HUES48 (cell line): Measurements from ENCODE around the gene PTPRN2.

Experiments used
- H3K27ac ChIP-seq: one replicate; pipeline ENCODE4 v1.7.0; 2013; ENCODE audit warnings: low read depth, low read length, inconsistent platforms
- H3K27me3 ChIP-seq: 2 replicates; pipeline ENCODE4 v1.6.1; 2013; ENCODE audit warnings: mild to moderate bottlenecking, low read length; ENCODE audit not compliant: control insufficient read depth, insufficient read depth
- H3K36me3 ChIP-seq: 2 replicates; pipeline ENCODE4 v1.6.1; 2013; ENCODE audit warnings: low read length; ENCODE audit not compliant: control insufficient read depth, insufficient read depth
- H3K4me1 ChIP-seq: 2 replicates; pipeline ENCODE4 v1.6.1; 2013; ENCODE audit warnings: mild to moderate bottlenecking, low read length; ENCODE audit not compliant: control insufficient read depth, insufficient read depth
- H3K4me3 ChIP-seq: 2 replicates; pipeline ENCODE4 v1.5.1; 2013; ENCODE audit warnings: mild to moderate bottlenecking, low read depth, low read length
- H3K9ac ChIP-seq: 2 replicates; pipeline ENCODE4 v1.6.1; 2013; ENCODE audit warnings: mild to moderate bottlenecking, low read depth, low read length, moderate library complexity
- H3K9me3 ChIP-seq: 2 replicates; pipeline ENCODE4 v1.6.1; 2013; ENCODE audit warnings: low read length; ENCODE audit not compliant: control insufficient read depth, insufficient read depth

PTPRN2 gene

DNA sequence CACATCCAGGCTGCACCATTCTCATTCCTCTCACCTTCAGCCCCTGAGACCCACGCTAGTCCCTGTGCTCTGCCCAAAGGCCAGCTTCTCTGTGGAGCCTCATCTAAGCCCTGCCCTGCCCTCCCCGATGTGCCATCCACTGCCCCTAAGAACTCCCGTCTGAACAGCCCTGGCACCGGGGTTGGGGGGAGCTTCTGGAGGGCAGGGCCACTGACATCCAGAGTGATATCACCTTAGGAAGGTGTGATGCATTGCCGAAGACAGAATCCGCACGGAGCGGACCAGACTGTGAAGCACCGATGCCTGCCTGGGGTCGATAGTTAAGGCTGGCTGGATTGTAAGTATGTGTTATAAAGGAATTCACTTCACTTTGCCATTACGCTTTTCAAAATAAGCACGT is 511.0 kb downstream of the PTPRN2 start:
- no peaks in the 10 kb centered on the region for H3K27me3 ChIP-seq

DNA sequence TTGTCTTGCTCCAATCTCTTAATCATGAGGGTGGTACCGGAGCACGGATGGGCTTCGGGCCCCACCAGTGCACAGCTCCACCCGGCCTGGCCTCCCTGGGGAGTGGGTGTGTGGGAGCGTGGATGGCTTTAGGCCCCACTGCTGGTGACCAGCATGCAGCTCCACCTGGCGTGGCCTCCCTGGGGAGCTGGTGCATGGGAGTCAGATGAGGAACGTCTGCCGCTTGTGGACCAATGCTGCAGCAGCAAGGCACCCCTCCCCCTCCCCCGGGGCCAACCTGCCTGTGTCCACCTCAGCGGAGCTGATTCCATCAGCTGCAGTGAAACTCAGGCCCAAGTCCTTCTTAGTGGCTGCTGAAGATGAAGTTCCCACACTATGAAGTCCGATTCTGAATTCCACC is 511.4 kb downstream of the PTPRN2 start:
- Histone ChIP-seq H3K27me3 (no peaks in the 10 kb centered on the region), H3K4me3 (no peak overlapping the region), H3K4me1 (no peaks in the 10 kb centered on the region), H3K36me3 (no peaks in the 10 kb centered on the region), H3K27ac (no peak overlapping the region), H3K9ac (no peak overlapping the region), H3K9me3 (peaks cover 81% of the 10 kb centered on the region)

More for the DNA sequence above, 511.0 kb downstream of the PTPRN2 start:
- no peak overlapping the region for H3K9ac ChIP-seq
- peaks cover 81% of the 10 kb centered on the region for H3K9me3 ChIP-seq
- H3K4me3 ChIP-seq, result no peak overlapping the region
- H3K36me3 ChIP-seq, result no peaks in the 10 kb centered on the region
- no peak overlapping the region for H3K27ac ChIP-seq
- no peaks in the 10 kb centered on the region for H3K4me1 ChIP-seq

DNA sequence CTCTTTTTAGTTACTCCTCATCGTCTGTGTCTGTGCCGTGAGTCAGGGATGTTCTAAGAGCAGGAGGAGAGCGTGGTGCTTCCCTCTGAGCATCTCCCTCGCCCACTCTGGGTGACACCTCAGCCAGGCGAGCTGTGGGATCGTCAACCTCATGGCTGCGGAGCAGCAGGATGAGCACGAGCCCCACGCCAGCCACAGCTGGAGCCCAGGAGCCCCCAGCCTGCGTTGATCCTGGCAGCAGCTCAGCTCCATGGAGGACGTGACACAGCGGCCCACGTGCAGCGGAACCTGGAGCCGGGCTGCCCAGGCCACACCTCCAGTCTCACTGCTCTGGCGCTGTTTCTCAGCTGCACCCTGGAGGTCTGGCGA is 512.0 kb downstream of the PTPRN2 start:
- H3K9ac ChIP-seq, result no peak overlapping the region
- H3K27me3 ChIP-seq, result no peaks in the 10 kb centered on the region
- H3K36me3 ChIP-seq, result no peaks in the 10 kb centered on the region
- no peak overlapping the region for H3K4me3 ChIP-seq
- H3K4me1 ChIP-seq, result no peaks in the 10 kb centered on the region
- peaks cover 79% of the 10 kb centered on the region for H3K9me3 ChIP-seq
- H3K27ac ChIP-seq, result no peak overlapping the region

DNA sequence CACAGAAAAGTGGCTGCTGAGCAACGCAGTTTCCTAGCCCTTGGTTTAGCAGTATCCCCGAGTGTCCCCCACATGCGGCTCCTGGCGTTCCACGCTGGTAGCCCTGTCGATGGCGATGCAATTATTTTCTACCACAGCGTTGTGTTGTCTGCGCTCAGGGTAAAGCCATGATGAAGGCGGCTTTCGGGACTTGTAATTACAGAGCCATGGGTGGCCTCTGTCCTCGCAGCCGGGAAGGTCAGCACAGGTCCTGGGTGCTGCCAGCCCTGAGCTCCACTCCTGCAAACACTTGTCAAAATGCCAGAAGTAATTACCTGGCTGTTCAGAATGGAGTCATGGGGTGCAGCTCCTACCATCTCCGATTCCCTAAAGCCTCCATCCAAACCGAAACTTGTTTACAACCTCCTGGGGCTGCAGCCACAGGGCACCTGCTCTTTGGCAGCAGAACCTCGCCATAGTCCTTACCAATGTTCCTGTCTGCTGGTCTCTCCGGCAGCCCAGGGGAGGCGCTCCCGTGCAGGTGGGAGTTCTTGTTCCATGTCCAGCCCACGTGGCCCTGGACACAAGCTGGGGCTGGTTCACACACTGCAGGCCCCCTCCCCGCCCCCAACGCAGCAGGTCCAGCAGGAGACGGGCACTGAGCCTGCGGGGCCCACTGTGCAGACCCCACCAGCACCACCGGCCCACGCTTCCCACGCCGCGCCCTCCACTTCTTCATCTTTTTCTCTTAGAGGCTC is 512.6 kb downstream of the PTPRN2 start:
- H3K4me3 ChIP-seq, result no peak overlapping the region
- no peaks in the 10 kb centered on the region for H3K27me3 ChIP-seq
- H3K9ac ChIP-seq, result no peak overlapping the region
- H3K36me3 ChIP-seq, result no peaks in the 10 kb centered on the region
- H3K9me3 ChIP-seq, result peaks cover 82% of the 10 kb centered on the region
- no peak overlapping the region for H3K27ac ChIP-seq
- H3K4me1 ChIP-seq, result no peaks in the 10 kb centered on the region

DNA sequence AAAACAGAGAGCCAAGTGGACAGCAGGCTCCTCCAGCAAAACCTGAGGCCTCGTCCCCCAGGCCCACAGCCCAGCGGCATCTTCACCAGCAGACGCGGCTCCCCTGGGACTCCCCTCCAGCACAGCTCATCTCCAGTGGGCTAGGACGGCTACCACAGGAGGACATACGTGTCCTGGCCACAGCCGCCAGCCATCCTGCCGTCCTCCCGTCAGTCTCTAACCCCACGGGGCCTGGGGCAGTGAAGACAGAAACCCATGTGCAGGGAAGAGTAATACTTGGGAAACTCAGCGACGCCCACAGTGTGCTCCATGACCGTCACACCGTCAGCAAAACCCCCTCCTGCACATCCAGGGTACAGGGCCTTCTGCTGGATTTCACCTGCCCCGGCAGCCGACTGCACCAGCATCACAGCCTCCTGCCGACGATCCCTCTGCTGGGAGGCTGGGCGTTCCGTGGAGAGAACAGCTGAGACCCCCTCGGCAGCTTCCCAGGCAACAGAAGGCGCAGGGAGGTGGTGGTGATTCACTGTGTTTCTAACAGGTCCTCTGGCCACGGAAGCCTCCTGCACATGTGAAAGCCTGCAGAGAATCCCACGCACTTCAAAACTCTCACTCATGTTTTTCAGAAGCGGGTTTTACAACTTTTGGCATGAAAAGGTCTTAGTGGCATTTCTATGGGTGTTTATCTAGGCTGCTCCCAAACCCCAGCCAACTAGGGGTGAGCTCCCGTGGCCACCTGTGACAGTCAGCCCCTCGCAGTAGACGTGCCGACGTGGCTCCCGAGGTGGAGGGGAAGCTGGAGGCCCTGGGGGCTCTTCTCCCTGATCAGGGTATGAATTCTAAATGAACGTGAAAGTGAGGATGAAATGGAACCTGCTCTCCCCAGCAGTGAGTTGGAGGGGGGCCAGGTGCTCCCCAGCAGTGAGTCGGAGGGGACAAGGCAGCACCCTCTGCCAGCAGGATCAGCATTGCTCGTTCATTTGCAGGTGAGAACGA is 513.5 kb downstream of the PTPRN2 start:
- no peaks in the 10 kb centered on the region for H3K27me3 ChIP-seq
- H3K9me3 ChIP-seq, result peaks cover 84% of the 10 kb centered on the region
- no peak overlapping the region for H3K4me3 ChIP-seq
- H3K36me3 ChIP-seq, result no peaks in the 10 kb centered on the region
- no peak overlapping the region for H3K27ac ChIP-seq
- H3K9ac ChIP-seq, result no peak overlapping the region
- no peaks in the 10 kb centered on the region for H3K4me1 ChIP-seq

DNA sequence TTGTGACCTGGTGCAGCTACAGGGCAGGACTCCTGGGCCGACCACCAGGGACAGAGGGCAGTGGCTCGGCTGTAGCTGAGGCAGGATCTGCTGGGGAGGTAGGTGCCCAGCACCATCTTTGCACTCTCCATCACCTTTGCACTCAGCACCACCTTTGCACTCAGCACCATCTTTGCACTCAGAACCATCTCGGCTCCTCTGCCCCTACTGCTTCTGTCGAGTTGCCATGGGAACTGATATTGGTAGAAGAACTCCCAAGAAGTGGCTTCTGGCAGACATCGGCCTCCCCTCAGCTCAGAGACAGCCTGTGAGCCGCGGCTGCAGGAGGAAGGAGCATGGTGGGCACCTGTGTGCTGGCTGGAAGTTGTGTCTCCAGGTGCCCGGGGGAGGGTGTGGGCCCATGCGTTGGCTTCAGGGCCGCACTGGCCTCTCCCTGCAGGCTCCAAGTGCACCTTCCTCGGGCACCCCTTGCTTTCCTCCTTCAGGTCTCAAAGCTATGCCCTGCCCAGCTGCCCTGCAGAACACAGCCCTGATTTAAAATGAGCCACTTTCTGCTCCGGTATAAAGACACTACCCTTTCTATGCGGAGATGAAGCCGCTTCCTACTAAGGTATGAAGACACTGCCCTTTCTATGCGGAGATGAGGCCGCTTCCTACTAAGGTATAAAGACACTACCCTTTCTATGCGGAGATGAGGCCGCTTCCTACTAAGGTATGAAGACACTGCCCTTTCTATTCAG is 514.5 kb downstream of the PTPRN2 start:
- Histone ChIP-seq H3K4me1 (no peaks in the 10 kb centered on the region), H3K4me3 (no peak overlapping the region), H3K36me3 (no peaks in the 10 kb centered on the region), H3K9me3 (peaks cover 90% of the 10 kb centered on the region), H3K27ac (no peak overlapping the region), H3K27me3 (no peaks in the 10 kb centered on the region), H3K9ac (no peak overlapping the region)

DNA sequence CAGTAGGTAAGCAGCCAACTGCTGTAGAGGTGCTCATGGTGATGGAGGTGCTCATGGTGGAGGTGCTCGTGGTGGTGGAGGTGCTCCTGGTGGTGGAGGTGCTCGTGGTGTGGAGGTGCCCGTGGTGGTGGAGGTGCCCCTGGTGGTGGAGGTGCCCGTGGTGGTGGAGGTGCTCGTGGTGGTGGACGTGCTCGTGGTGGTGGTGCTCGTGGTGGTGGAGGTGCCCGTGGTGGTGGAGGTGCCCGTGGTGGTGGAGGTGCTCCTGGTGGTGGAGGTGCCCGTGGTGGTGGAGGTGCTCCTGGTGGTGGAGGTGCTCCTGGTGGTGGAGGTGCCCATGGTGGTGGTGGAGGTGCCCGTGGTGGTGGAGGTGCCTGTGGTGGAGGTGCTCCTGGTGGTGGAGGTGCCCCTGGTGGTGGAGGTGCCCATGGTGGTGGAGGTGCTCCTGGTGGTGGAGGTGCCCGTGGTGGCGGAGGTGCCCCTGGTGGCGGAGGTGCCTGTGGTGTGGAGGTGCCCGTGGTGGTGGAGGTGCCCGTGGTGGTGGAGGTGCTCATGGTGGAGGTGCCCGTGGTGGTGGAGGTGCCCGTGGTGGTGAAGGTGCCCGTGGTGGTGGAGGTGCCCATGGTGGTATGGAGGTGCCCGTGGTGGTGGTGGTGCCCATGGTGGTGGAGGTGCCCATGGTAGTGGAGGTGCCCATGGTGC is 517.3 kb downstream of the PTPRN2 start:
- Histone ChIP-seq H3K4me1 (no peaks in the 10 kb centered on the region), H3K9ac (no peak overlapping the region), H3K27ac (no peak overlapping the region), H3K4me3 (no peak overlapping the region), H3K9me3 (peaks cover 90% of the 10 kb centered on the region), H3K36me3 (no peaks in the 10 kb centered on the region), H3K27me3 (no peaks in the 10 kb centered on the region)

DNA sequence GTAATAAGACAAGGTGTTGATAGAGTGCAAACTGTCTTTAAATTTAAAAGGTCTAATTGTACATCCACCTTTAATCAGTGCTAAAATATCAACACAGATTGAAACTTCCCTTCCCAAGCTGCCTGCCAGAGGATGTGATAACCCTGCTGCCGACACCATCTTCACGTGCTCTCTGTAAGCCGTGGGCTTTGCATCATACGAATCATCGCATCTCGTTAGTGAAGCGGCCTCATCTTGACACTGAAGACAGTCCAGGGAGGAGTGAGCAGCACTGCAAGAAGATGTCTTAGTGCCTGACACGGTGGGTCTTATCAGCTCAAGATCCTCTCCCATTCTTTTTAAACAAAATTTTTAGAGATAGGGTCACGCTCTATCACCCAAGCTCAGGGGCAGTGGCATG is 518.8 kb downstream of the PTPRN2 start:
- H3K4me1 ChIP-seq, result no peaks in the 10 kb centered on the region
- H3K9me3 ChIP-seq, result peaks cover 90% of the 10 kb centered on the region
- H3K27ac ChIP-seq, result no peak overlapping the region
- no peak overlapping the region for H3K4me3 ChIP-seq
- no peaks in the 10 kb centered on the region for H3K36me3 ChIP-seq
- no peaks in the 10 kb centered on the region for H3K27me3 ChIP-seq
- no peak overlapping the region for H3K9ac ChIP-seq

DNA sequence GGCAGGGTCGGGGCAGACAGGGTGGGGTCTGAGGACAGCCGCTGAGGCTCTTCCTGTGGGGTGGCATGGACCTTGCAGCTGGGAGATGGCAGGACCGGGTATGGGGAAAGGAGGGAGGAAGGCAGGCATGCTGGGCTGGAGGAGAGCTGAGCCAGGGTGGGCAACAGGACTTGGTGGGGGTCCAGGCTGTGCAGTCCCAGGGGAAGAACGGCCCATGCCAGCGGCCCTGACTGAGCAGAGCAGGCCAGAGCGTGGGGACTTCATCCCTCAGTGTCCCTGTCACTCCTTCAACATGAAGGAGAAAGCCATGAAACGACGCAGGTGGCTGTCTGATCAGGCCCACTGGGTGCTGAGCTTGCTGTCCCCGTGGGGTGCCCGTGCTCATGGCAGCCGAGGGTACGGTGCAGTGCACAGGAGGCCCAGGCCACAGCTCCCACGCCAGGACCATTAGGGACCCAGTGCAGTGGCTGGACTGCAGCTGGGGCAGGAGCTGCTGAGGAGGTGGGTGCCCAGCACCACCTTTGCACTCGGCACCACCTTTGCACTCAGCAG is 519.6 kb downstream of the PTPRN2 start:
- H3K9me3 ChIP-seq, result peaks cover 86% of the 10 kb centered on the region
- H3K27ac ChIP-seq, result no peak overlapping the region

DNA sequence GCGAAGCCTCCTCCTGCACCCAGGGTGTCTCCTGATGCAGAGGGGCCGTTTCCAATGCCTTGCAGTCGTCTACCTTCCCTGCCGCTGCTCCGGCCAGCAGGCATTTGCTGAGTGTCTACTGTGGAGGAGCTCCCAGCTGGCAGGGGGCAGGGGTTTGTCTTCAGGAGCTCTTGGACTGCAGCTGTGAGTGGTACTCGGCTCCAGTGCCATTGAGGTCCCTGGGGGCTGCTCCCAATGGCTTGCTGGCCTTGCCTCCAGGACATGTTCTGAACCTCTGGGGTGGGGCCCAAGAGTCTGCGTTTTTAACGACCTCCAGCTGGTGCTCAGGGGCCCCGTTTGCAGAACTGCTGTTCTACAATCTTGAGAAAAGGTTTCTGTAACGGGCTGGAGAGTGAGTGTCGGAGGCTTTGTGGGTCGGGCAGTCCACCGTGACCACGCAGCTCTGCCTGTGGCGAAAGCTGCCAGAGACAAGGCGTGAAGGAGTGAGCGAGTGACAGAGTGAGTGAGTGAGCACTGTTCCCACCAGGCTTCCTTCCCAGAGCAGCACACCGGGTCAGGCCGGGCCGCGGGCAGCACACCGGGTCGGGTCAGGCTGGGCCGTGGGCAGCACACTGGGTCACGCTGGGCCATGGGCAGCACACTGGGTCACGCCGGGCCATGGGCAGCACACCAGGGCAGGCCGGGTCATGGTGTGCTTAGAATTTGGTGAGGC is 520.2 kb downstream of the PTPRN2 start:
- H3K27me3 ChIP-seq, result no peaks in the 10 kb centered on the region
- H3K27ac ChIP-seq, result no peak overlapping the region
- H3K9me3 ChIP-seq, result peaks cover 86% of the 10 kb centered on the region
- H3K4me1 ChIP-seq, result no peaks in the 10 kb centered on the region
- no peaks in the 10 kb centered on the region for H3K36me3 ChIP-seq
- no peak overlapping the region for H3K9ac ChIP-seq
- no peak overlapping the region for H3K4me3 ChIP-seq

More for the DNA sequence above, 519.6 kb downstream of the PTPRN2 start:
- no peaks in the 10 kb centered on the region for H3K4me1 ChIP-seq
- no peaks in the 10 kb centered on the region for H3K36me3 ChIP-seq
- no peak overlapping the region for H3K9ac ChIP-seq
- H3K27me3 ChIP-seq, result no peaks in the 10 kb centered on the region
- H3K4me3 ChIP-seq, result no peak overlapping the region
